ENCODE results near the gene TBX4. TPM values are rescaled to one million over a fixed set of nuclear protein-coding genes. Genes with fewer than 3 reads are reported as not detected.
A peak's percentile ranks its signal among the peaks of the same experiment; 100 is the strongest.

The TBX4 gene
- total RNA-seq (2014; rRNA removed; shearing (Covaris generic)), result 0.05 TPM in 1 of 2 replicates, not detected in the other

DNA sequence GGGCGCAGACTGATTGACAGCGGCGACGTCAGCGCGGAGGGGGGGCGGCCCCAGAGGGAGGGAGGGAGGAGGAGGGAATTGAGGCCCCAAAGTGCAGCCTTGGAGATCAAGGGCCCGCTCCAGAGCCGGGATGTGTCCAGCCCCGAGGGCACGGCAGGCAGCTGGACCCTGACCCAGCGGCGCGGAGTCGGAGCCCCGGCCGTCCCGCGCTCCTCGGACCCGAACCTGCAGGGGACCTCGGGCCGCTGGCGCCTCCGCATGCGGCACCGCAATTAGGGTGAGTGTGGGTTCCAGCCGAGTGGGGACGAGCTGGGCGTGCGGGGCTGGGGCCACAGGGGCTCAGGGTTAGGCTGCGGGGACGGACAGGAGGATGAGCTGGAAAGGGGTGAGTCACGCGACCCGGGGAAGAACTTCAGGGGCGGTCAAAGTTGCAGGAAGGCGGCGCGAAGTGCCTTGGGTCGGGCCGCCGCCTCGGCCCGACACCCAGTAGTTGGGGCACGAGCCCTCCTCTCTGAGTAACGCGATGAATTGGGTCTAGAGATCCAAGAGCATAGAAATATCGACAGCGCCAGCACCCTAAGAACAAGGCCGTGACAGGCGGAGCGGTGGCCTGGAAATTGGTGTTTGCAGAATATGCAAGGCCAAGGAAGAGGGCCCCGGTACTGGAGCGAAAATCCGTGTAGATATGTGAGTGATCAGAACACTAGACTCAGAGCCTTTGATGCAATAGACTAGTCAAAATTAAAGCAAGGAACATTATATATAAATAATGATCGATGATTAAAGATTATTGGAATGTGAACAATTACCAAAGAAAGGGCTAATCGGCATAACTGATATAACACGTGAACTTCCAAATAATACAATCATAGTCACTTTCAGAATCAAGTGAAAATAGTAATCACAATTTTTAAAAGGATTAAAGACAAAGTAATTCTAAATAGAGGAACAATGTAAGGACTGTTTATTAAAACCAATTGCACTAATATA, at the start of gene TBX4:
Gene TBX4, plus strand, starts transcription at position 122 of the 990 bp plus-strand sequence. CDS start 4,069 bp downstream, outside the sequence.
- H3K27me3 ChIP-seq (replicated peaks), result no peaks in the 10 kb centered on the region
- H3K4me3 ChIP-seq, result no peak within 1 kb of the TSS
- H3K9me3 ChIP-seq (replicated peaks), result peaks cover 21% of the 10 kb centered on the region
- peak in 1 of 2 experiments; percentile 40 for DNase-seq (ENCODE audit: low read depth in 1 of 2, low spot score in 2 of 2)
- H3K4me1 ChIP-seq (replicated peaks), result no peaks in the 10 kb centered on the region
- H3K36me3 ChIP-seq, result no peaks in the 10 kb centered on the region
- no peak within 1 kb of the TSS for H3K27ac ChIP-seq

DNA sequence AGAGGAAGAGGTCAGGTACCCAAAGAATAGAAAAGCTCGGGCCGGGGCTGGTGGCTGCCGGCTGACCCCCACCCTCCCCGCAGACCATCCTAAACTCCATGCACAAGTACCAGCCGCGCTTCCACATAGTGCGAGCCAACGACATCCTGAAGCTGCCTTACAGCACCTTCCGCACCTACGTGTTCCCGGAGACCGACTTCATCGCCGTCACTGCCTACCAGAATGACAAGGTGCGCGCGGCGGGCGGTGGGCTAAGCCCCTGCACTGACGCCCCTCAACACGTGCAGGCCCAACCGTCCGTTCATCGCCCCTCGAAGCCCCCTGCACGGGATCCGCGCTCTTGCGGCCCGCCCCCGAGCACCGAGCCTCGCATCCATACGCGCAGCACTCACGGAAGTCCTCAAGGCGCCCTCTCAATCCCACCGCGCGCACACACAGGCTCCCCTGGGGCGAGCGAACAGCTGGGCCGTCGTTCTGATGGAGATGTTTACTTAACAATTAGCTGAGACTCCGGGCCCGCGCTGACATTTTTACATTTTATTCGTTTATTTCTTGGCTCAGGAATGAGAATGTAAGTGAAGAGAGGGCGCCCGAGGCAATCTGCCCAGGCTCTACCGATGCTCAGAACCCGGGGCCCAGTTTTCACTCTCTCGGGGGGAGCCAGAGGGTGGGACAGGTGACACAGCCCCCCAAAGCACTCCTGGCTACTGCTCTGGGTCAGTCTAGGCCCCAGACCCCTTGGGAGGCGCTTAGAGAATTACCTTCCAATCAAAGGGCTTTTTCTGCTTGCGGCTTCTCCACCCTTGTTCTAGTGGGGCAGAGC, 49.0 kb upstream of the TBX4 start:
- H3K4me1 ChIP-seq (replicated peaks), result peaks cover 26% of the 10 kb centered on the region
- H3K4me3 ChIP-seq, result no peak overlapping the region
- H3K27me3 ChIP-seq (replicated peaks), result no peaks in the 10 kb centered on the region
- peaks cover 8% of the 10 kb centered on the region for H3K9me3 ChIP-seq (replicated peaks)
- no peak for DNase-seq (ENCODE audit: low read depth in 1 of 2, low spot score in 2 of 2)
- H3K36me3 ChIP-seq, result peaks cover 54% of the 10 kb centered on the region
- no peak overlapping the region for H3K27ac ChIP-seq

DNA sequence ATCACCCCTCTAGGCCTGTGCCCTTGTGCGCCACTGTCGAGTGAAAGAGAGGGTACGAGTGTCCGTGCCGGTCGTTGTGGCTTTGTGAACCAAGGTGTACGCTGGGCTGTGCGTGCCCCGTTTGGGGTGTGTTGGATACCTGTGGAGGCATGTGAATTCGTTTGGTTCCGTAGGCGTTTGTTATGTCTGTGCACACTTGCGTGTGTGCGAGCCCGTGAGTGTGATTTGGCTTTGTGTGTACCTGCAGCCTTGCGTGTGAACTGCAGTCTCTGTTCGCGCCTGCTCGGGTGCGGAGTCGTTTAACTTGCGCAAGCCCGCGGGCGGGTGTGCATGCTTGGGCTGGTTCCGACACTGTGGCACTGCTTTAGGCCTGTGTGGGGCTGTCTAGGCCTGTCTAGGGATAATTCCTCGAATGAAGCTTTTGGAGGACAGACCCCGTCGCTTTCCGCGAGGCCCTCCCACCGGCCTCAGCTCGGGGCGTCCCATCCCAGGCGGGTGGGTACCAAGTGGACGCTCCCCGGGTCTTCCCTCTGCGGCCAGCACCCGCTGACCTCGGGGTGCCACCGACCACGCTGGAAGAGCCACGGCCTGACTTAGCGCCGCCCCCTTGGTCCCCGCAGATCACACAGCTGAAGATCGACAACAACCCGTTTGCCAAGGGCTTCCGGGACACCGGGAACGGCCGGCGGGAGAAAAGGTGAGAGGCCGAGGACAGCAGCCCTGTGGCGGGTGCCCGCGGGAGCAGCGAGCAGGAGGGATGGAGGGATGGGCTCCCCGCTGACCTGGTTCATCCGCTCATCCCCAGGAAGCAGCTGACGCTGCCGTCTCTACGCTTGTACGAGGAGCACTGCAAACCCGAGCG, 48.2 kb upstream of the TBX4 start:
- Histone ChIP-seq H3K27ac (no peak overlapping the region), H3K9me3 (replicated peaks) (peaks cover 6% of the 10 kb centered on the region), H3K27me3 (replicated peaks) (no peaks in the 10 kb centered on the region), H3K36me3 (peaks cover 57% of the 10 kb centered on the region), H3K4me3 (no peak overlapping the region), H3K4me1 (replicated peaks) (peaks cover 20% of the 10 kb centered on the region)
- no peak for DNase-seq (ENCODE audit: low read depth in 1 of 2, low spot score in 2 of 2)

DNA sequence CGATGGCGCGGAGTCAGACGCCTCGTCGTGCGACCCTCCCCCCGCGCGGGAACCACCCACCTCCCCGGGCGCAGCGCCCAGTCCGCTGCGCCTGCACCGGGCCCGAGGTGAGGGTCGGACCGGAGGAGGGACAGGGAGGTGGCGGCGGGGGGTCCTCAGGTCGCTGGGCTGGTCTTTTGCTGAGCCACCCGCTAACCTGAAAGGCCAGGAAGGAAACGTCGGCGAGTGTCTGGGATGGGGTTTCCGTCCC, 47.6 kb upstream of the TBX4 start:
- no peaks in the 10 kb centered on the region for H3K27me3 ChIP-seq (replicated peaks)
- no peak overlapping the region for H3K4me3 ChIP-seq
- H3K36me3 ChIP-seq, result peaks cover 54% of the 10 kb centered on the region
- peaks cover 4% of the 10 kb centered on the region; the same call in 1 of the 2 replicates for H3K9me3 ChIP-seq (replicated peaks)
- no peak overlapping the region for H3K27ac ChIP-seq
- DNase-seq (ENCODE audit: low read depth in 1 of 2, low spot score in 2 of 2), result no peak
- H3K4me1 ChIP-seq (replicated peaks), result peaks cover 20% of the 10 kb centered on the region

DNA sequence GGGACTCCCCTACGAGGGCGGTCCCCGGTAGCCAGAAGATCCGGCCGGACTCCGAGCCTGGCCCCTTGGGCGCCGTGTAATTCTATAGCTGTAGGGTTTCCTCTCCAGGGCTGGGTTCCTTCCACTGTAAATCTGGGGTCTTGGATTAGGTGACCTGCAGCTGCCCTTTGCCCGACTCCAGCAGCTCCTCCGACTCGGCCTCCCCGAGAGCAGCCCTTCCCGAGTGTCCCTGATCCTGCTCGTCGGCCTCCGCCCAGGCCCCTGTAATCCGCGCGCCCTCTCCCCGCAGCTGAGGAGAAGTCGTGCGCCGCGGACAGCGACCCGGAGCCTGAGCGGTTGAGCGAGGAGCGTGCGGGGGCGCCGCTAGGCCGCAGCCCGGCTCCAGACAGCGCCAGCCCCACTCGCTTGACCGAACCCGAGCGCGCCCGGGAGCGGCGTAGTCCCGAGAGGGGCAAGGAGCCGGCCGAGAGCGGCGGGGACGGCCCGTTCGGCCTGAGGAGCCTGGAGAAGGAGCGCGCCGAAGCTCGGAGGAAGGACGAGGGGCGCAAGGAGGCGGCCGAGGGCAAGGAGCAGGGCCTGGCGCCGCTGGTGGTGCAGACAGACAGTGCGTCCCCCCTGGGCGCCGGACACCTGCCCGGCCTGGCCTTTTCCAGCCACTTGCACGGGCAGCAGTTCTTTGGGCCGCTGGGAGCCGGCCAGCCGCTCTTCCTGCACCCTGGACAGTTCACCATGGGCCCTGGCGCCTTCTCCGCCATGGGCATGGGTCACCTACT, 47.1 kb upstream of the TBX4 start:
- peaks cover 25% of the 10 kb centered on the region for H3K4me1 ChIP-seq (replicated peaks)
- peaks cover 4% of the 10 kb centered on the region; the same call in 1 of the 2 replicates for H3K9me3 ChIP-seq (replicated peaks)
- H3K4me3 ChIP-seq, result no peak overlapping the region
- no peak for DNase-seq (ENCODE audit: low read depth in 1 of 2, low spot score in 2 of 2)
- peaks cover 54% of the 10 kb centered on the region for H3K36me3 ChIP-seq
- H3K27ac ChIP-seq, result no peak overlapping the region
- no peaks in the 10 kb centered on the region for H3K27me3 ChIP-seq (replicated peaks)

DNA sequence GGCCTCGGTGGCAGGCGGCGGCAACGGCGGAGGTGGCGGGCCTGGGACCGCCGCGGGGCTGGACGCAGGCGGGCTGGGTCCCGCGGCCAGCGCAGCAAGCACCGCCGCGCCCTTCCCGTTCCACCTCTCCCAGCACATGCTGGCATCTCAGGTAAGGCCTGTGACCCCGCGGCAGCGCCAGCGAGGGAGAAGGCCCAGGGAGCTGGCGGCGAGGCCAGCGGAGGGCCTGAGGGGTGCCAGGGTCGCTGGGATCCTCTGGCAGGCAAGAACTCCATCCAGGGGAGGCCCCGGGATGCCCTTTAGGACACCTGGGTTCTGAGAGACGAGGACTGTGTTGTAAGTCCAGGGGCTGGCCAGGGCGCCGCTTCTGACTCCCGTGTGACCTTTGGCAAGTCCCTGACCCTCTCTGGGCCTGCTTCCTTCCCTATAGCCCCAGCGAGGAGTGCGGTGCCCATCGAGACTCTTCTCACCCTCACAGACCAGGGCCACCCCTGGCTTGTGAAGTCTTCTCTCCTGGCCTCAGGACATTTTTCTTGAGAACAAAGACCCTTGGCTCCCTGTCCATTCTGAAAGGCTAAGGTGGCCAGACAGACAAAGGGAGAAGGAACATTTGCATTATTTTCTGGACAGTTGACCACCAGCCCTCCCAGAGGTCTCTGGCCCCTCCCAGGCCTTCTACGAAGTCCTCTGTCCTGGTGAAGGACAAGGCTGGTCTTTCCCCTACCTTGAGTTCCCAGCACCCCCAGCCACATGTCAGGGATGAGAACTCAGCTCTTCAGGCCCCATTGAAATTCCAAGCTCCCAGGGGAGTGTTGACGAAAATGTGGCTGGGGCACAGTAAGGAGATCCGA, 46.3 kb upstream of the TBX4 start:
- Histone ChIP-seq H3K27ac (no peak overlapping the region), H3K4me3 (no peak overlapping the region), H3K4me1 (replicated peaks) (peaks cover 22% of the 10 kb centered on the region), H3K36me3 (peaks cover 54% of the 10 kb centered on the region), H3K27me3 (replicated peaks) (no peaks in the 10 kb centered on the region), H3K9me3 (replicated peaks) (peaks cover 4% of the 10 kb centered on the region; the same call in 1 of the 2 replicates)
- no peak for DNase-seq (ENCODE audit: low read depth in 1 of 2, low spot score in 2 of 2)

DNA sequence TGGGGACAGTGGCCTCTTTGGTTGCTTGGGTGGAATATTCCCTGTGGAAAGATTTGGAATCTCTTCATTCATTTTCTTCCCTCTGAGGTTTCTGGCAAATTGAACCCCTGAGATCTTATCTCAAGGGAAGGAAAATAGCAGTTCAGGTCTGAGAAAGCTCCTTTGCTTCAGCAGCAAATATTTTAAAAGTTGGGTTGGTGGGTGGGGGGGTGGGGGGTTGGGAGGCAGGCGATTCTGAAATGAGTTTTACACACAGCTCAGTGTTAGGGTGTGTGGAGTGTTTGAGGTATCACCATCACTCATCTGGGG, 45.7 kb upstream of the TBX4 start:
- Histone ChIP-seq H3K36me3 (peaks cover 54% of the 10 kb centered on the region), H3K4me1 (replicated peaks) (peaks cover 16% of the 10 kb centered on the region), H3K27ac (no peak overlapping the region), H3K4me3 (no peak overlapping the region), H3K27me3 (replicated peaks) (no peaks in the 10 kb centered on the region), H3K9me3 (replicated peaks) (peaks cover 6% of the 10 kb centered on the region; the same call in 1 of the 2 replicates)
- DNase-seq (ENCODE audit: low read depth in 1 of 2, low spot score in 2 of 2), result no peak

DNA sequence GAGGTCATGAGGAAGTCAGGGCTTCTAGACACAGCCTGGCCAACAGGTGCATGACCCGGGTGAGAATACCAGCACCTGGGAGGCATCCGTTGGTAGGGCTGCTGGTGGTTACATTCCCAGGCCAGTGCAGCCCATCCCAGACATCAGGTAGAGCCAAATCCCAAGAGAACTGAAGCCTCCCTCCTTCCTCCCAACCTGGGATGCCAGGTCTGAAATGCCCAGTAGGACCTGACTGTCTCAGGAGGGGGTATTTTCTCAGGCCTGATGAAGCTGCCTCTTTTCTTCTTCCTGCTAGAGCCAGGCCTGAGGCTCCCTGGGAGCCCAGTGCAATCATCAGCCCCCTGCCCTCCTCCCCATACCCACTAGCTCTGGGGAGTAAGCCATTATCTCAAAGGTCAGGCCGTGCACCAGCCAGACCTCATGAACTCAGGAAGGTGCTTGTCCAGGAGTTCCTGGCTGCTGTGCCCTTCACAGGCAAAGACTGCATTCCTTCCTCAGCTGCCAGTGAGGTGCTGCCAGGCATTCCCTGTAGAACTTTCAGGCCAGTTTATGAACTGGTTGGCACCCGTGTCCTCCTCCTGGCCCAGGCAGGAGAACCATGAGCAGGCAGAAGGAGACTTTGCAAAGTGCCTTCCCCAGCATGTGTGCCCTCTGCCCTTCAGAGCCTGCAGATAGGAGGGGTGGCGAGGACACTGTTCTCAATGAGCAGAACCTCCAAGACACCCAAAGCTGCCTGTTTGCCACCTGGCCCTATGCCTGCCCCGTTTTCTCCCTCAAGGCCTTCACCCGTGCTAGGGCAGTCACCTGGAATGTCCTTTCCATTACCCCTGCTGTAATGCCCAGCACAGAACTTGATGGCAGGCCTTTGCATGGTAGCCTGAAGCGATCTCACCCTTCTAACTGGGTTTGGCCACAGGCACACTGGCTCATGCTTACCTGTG, 45.0 kb upstream of the TBX4 start:
- H3K27ac ChIP-seq, result no peak overlapping the region

DNA sequence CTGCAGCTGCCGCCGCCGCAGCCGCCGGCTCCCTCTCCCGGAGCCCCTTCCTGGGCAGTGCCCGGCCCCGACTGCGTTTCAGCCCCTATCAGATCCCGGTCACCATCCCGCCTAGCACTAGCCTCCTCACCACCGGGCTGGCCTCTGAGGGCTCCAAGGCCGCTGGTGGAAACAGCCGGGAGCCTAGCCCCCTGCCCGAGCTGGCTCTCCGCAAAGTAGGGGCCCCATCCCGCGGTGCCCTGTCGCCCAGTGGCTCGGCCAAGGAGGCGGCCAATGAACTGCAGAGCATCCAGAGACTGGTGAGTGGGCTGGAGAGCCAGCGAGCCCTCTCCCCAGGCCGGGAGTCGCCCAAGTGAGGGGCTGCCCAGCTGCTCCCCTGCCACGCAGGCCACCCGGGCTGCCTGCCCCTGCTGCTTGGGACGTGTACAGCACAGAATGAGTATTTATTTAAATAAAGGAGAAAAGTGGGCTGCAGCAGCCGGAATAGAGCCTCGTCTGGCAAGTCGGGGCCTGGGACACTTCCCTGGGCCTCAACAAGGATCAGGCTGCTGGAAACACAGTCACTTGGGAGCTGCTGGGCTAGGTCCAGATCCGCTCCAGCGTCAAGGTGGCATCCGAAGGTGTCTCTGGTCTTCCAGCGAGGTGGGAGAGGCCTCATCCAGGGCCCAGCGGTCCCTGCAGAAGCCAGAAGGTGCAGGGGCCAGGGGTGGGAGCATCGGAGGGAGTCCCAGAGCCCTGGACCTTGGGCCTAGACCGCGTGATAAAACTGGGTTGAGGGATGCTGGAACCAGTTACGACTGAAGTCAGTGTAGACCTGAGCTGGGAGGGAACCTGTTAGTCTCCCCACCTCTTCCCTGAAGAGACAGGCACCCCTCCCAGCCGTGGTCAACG, 43.8 kb upstream of the TBX4 start:
- Histone ChIP-seq H3K36me3 (peaks cover 44% of the 10 kb centered on the region), H3K4me3 (no peak overlapping the region), H3K4me1 (replicated peaks) (peaks cover 30% of the 10 kb centered on the region), H3K9me3 (replicated peaks) (peaks cover 6% of the 10 kb centered on the region; the same call in 1 of the 2 replicates), H3K27me3 (replicated peaks) (no peaks in the 10 kb centered on the region), H3K27ac (no peak overlapping the region)
- no peak for DNase-seq (ENCODE audit: low read depth in 1 of 2, low spot score in 2 of 2)

More for the DNA sequence above, 45.0 kb upstream of the TBX4 start:
- Histone ChIP-seq H3K27me3 (replicated peaks) (no peaks in the 10 kb centered on the region), H3K4me3 (no peak overlapping the region), H3K4me1 (replicated peaks) (peaks cover 18% of the 10 kb centered on the region), H3K9me3 (replicated peaks) (peaks cover 6% of the 10 kb centered on the region; the same call in 1 of the 2 replicates), H3K36me3 (peaks cover 49% of the 10 kb centered on the region)
- no peak for DNase-seq (ENCODE audit: low read depth in 1 of 2, low spot score in 2 of 2)

DNA sequence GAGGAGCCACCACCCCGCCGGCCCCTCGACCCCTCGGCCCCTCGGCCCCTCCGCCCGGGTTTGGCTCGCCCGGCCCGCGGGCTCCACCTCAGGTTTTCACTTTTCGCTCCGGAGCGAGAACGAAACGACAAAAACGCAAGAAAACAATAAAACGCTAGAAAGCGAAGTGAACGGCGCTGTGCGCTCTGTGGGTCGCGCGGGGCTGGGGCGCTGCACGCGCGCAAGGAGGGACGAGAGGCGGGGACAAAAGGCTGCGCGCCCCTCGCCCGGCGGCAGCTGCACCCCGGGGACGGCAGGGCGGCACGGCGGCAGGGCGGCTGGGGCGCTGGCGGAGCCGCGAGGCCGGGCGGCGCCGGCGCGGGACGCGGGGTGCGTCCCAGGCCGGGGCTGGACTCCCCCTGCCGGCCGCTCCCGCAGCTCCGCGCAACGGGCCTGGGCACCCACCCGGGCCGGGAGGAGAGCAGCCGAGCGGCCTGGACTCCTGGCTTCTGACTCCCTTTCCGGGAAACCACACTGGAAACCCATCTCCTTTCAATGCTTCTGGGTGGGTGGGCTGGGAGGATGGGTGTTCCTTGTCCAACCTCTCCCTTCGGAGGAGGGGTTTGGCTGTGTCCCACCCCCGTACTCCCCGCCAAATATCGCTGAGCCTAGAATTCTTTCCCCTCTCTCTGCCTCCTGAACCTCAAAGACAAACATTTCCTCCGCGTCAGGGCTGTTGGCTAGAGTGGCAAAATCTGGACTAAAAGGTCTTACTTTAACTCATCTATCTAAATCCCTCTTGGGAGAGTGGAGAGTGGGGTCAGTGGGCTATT, 42.7 kb upstream of the TBX4 start:
- peaks cover 33% of the 10 kb centered on the region for H3K36me3 ChIP-seq
- 0 out of 2 replicates have a peak overlapping the region, but pooled peaks have one; percentile 35 for H3K27ac ChIP-seq
- peaks cover 30% of the 10 kb centered on the region for H3K4me1 ChIP-seq (replicated peaks)
- peak overlapping the region; percentile 65 for H3K4me3 ChIP-seq
- peak; percentile 56 to 78 for DNase-seq (ENCODE audit: low read depth in 1 of 2, low spot score in 2 of 2)
- H3K9me3 ChIP-seq (replicated peaks), result peaks cover 2% of the 10 kb centered on the region; the same call in 1 of the 2 replicates
- H3K27me3 ChIP-seq (replicated peaks), result no peaks in the 10 kb centered on the region

Measured in SJSA1 (cell line).